GM18517 (cell line): Measurements from ENCODE around the gene ATP6V0E2.
A peak's percentile ranks its signal among the peaks of the same experiment; 100 is the strongest.
"Not testable (repeated sequence)": the region's sequence is repeated elsewhere in the genome, so short reads cannot be mapped to it uniquely, and the experiment has no call there.

ENCODE experiments used
- ATAC-seq: cut with Tn5 transposase; IDR thresholded peaks from one replicate; pipeline ENCODE4 v1.9.1; 2021; ENCODE audit warnings: mild to moderate bottlenecking, moderate library complexity; ENCODE audit not compliant: unreplicated experiment

ATP6V0E2 gene

GRCh38 chr7:149873074-149873969 is at the start of gene ATP6V0E2:
Gene ATP6V0E2, plus strand, starts transcription at chr7:149873969. Its CDS starts 97 bp downstream, at chr7:149874066.
- peak; percentile 92 for ATAC-seq

DNA sequence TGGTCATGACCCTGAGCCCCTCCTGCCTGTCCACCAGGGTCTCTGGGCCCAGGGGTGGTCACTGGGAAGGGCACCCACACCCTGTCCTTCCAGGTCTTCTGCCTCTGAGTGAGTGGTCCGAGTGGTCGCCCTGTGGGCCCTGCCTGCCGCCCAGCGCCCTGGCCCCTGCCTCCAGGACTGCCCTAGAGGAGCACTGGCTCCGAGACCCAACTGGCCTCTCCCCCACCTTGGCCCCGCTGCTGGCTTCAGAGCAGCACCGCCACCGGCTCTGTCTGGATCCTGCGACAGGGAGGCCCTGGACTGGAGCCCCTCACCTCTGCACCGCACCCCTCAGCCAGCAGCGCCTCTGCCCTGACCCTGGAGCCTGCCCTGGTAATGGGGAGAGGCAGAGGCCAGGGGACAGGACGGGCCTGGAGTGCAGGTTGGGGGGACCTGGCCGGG is 49.4 kb upstream of the ATP6V0E2 start:
- ATAC-seq, result no peak

DNA sequence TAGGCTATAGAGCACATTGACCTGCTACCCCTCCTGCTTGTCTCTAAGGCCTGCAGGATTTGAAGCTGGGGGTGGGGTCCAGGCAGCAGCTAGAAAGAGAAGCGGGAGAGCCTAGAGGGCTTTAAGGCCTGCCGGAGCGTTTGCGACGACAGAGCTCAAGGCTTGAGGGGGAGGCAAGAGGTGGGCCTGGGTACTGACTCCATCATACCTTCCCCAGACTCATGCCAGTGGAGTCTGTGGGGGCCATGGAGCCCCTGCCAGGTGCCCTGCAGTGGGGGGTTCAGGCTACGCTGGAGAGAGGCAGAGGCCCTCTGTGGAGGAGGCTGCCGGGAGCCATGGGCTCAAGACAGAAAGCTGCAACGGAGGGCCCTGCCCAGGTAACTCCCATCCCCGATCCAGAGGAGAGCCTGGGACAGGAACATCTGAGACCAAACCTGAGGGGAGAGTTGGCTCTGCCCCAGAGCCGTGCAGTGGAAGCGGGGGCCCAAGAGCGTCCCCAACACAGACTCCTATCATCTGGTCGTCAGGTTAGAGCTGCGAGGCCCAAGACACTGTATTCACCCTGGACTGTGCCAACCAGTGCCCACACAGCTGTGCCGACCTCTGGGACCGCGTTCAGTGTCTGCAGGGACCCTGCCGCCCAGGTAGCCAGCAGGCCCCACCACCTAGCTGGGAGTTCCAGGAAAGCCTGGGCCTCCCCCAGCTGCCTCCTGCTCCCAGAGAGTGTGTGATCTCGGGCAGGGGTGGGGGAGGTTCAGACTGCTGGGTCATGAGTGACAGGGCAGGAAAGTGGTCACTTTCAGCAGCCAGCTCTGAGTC is 48.8 kb upstream of the ATP6V0E2 start:
- no peak for ATAC-seq

- ATAC-seq, result no peak
Observed at GRCh38 chr7:149825567-149826343, 48.0 kb upstream of the ATP6V0E2 start.

DNA sequence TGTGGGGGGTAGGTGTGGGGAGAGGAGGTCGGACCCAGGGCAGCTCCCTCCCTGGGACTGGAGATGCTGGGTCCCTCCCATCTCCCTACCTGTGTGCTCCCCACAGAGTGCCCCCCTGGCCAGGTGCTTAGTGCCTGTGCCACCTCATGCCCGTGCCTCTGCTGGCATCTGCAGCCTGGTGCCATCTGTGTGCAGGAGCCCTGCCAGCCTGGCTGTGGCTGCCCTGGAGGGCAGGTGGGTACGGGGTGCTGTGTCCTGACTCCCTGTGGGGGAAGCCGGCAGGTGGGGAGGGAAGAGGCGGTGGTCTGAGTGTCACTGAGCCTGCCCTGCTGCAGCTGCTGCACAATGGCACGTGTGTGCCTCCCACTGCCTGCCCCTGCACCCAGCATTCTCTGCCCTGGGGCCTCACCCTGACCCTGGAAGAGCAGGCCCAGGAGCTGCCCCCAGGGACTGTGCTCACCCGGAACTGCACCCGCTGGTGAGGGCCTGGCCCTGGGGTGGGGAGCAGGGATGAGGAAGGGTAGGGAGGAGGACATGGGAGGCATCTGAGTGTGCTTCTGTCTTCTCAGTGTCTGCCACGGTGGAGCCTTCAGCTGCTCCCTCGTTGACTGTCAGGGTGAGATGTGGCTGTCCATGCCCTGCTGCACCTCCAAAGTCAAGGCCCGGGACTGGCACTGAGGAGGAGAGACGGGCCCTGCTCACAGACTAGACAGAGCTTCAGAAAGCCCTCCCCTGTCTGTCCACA is 47.3 kb upstream of the ATP6V0E2 start:
- ATAC-seq, result no peak

- no peak for ATAC-seq
Observed at GRCh38 chr7:149827089-149827981, 46.4 kb upstream of the ATP6V0E2 start.

- ATAC-seq, result no peak
Observed at GRCh38 chr7:149828357-149829309, 45.1 kb upstream of the ATP6V0E2 start.

- ATAC-seq, result not testable (repeated sequence)
Observed at GRCh38 chr7:149830527-149830926, 43.2 kb upstream of the ATP6V0E2 start.

- ATAC-seq, result no peak
Observed at GRCh38 chr7:149830997-149831740, 42.6 kb upstream of the ATP6V0E2 start.

GRCh38 chr7:149831741-149832219 is 42.0 kb upstream of the ATP6V0E2 start:
- ATAC-seq, result no peak

DNA sequence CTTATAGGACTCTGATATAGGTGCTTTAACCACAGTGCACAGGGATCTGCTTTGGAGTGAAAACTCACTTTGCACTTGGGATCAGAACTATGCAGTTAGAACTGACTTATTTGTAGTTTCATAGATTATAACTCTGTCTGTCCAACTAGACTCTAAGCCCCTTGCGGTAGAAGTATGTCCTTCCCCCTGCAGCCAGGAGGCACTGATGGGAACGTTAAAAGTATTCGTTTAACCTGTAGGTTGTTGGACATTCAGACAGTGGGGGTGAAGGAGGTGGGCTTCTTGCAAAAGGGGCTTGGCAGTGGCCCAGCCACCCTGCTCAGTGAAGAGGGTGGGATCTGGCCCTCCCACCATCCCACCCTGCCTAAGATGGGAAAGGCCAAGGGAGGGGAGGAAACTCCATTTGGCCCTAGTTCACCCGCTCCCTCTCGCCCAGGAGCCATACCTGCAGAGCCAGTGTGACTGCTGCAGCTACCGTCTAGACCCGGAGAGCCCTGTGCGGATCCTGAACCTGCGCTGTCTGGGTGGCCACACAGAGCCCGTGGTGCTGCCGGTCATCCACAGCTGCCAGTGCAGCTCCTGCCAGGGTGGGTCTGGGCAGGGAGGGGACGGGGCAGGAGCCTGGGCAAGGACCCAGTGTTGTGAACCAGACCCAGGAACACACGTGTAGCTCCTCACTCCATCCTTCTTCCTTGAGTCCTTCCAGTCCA is 41.3 kb upstream of the ATP6V0E2 start:
- no peak for ATAC-seq

DNA sequence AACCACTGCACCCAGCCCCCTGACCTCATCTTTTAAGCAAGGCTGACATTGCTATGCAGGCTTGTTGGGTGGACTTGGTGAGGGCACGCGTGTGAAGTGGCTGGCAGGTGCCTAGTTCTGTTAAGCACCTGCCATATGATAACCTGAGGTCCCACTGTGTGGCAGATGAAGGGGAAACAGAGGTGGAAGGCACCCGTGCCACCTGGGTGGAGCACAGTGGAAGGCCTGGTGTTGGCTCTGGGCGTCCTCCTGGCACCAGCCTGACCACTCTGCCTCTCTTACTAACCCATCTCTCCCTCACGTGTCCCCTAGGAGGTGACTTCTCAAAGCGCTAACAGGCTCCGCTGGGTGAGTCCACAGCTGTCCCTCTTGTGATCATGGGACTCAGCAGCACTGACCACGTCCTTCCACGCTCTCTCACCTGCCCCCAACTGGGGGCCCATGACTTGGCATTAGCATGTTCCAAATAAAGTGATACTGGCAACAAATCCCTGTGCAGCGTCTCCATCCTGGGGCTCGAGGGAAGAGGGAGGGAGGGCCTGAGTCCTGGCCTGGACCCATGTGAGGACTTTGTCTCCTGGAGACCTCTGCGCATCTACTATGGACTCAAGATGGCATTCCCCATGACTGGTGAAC is 40.2 kb upstream of the ATP6V0E2 start:
- ATAC-seq, result no peak

- no peak for ATAC-seq
Observed at GRCh38 chr7:149834601-149835000, 39.2 kb upstream of the ATP6V0E2 start.

DNA sequence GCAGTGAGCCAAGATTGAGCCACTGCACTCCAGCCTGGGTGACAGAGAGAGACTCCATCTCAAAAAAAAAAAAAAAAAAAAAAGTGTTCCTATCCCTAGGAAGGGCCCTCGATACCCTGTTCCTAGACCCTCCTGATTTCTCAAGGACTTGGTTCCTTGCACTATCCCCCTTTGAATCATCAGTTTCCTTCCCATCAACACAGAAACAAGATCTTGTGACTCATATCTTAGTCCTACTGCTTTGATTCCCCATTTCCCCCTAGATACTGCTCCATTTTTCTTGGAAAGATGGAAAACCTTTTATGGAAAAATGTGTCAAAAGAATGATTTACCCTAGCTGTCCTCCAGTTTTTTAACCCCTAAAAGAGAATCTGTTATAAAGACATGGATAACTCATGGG is 37.3 kb upstream of the ATP6V0E2 start:
- no peak for ATAC-seq

DNA sequence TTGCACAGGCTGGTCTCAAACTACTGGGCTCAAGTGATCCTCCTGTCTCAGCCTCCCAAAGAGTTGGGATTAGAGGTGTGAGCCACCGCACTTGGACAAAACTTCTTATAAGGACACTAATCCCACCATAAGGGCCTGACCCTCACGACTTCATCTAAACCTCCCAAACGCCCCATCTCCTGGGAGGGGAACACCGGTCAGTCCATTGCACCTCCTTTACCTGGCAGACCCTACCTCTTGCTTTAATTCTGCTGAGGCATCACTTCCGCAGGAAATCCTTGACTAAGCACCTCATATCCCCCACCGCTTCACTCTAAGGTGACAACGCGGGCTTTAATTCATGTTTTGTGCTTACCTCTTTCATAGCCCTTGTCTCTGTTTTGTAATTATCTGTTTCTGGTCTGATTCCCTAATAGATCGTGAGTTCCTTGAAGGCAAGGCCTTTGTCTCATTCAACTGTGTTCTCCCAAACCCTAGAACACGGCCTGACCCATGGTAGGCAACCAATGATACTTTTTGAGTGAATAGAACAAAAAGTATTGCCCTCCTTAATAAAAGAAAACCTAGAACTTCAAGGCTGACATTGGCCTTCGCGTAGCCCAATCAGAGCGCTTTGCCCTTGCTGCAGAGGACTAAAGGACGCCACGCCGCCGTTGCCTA is 36.1 kb upstream of the ATP6V0E2 start:
- no peak for ATAC-seq
